ENCODE data around the gene FAM83E.
A peak's percentile ranks its signal among the peaks of the same experiment; 100 is the strongest.
"Not testable (repeated sequence)": the region's sequence is repeated elsewhere in the genome, so short reads cannot be mapped to it uniquely, and the experiment has no call there.

The FAM83E gene

GRCh38 chr19:48633148-48634035 lies 18.5 kb upstream of the FAM83E start:
- Histone ChIP-seq H3K4me1 (ENCODE audit: low read depth, poor library complexity, severe bottlenecking) (peaks cover 41% of the 10 kb centered on the region), H3K27ac (peak overlapping the region; percentile 62), H3K79me2 (ENCODE audit: insufficient read depth, low read depth) (no peaks in the 10 kb centered on the region), H3K4me2 (peak overlapping the region; percentile 92), H3K9ac (peak overlapping the region; percentile 1; the same call in 1 of the 2 replicates), H2AFZ (ENCODE audit: low read depth) (no peak overlapping the region), H3K4me3 (IDR thresholded peaks at IDR 0.05; ENCODE audit: insufficient read depth, low read depth, low read length) (no peak overlapping the region), H3K36me3 (ENCODE audit: insufficient read depth) (no peaks in the 10 kb centered on the region), H3K27me3 (ENCODE audit: insufficient read depth, low read depth) (no peaks in the 10 kb centered on the region), H4K20me1 (ENCODE audit: insufficient read depth) (no peaks in the 10 kb centered on the region)
- no peak for TF ChIP-seq CTCF (conservative IDR thresholded peaks at IDR 0.05; ENCODE audit: low read depth, low read length)

- H3K4me1 ChIP-seq (ENCODE audit: low read depth, poor library complexity, severe bottlenecking): peaks cover 44% of the 10 kb centered on the region
- no peaks in the 10 kb centered on the region for H3K36me3 ChIP-seq (ENCODE audit: insufficient read depth)
- no peaks in the 10 kb centered on the region for H3K27me3 ChIP-seq (ENCODE audit: insufficient read depth, low read depth)
- peak overlapping the region; percentile 92 for H3K4me2 ChIP-seq
- H2AFZ ChIP-seq (ENCODE audit: low read depth): no peak overlapping the region
- no peak overlapping the region for H3K4me3 ChIP-seq (IDR thresholded peaks at IDR 0.05; ENCODE audit: insufficient read depth, low read depth, low read length)
- H3K27ac ChIP-seq: peak overlapping the region; percentile 62
- TF ChIP-seq CTCF (conservative IDR thresholded peaks at IDR 0.05; ENCODE audit: low read depth, low read length): no peak
- H4K20me1 ChIP-seq (ENCODE audit: insufficient read depth): no peaks in the 10 kb centered on the region
- no peak overlapping the region for H3K9ac ChIP-seq
- no peaks in the 10 kb centered on the region for H3K79me2 ChIP-seq (ENCODE audit: insufficient read depth, low read depth)
Observed at GRCh38 chr19:48632692-48633147, 17.8 kb upstream of the FAM83E start.

GRCh38 chr19:48632286-48632685 lies 17.4 kb upstream of the FAM83E start:
- peak overlapping the region; percentile 92; the same call in 1 of the 2 replicates for H3K4me2 ChIP-seq
- H3K27me3 ChIP-seq (ENCODE audit: insufficient read depth, low read depth); H3K9ac ChIP-seq; H3K36me3 ChIP-seq (ENCODE audit: insufficient read depth); H3K79me2 ChIP-seq (ENCODE audit: insufficient read depth, low read depth); H3K4me3 ChIP-seq (IDR thresholded peaks at IDR 0.05; ENCODE audit: insufficient read depth, low read depth, low read length); H4K20me1 ChIP-seq (ENCODE audit: insufficient read depth); H2AFZ ChIP-seq (ENCODE audit: low read depth): not testable (repeated sequence)
- peak overlapping the region; percentile 62; the same call in 1 of the 2 replicates for H3K27ac ChIP-seq
- H3K4me1 ChIP-seq (ENCODE audit: low read depth, poor library complexity, severe bottlenecking): peaks cover 48% of the 10 kb centered on the region

GRCh38 chr19:48631225-48631624 lies 16.3 kb upstream of the FAM83E start:
- no peak overlapping the region for H3K4me2 ChIP-seq
- no peaks in the 10 kb centered on the region for H3K79me2 ChIP-seq (ENCODE audit: insufficient read depth, low read depth)
- H3K4me1 ChIP-seq (ENCODE audit: low read depth, poor library complexity, severe bottlenecking): peaks cover 47% of the 10 kb centered on the region
- no peak overlapping the region for H3K27ac ChIP-seq
- TF ChIP-seq CTCF (conservative IDR thresholded peaks at IDR 0.05; ENCODE audit: low read depth, low read length): no peak
- H3K9ac ChIP-seq: no peak overlapping the region
- H2AFZ ChIP-seq (ENCODE audit: low read depth): no peak overlapping the region
- H3K27me3 ChIP-seq (ENCODE audit: insufficient read depth, low read depth): no peaks in the 10 kb centered on the region
- H3K4me3 ChIP-seq (IDR thresholded peaks at IDR 0.05; ENCODE audit: insufficient read depth, low read depth, low read length): no peak overlapping the region
- no peaks in the 10 kb centered on the region for H4K20me1 ChIP-seq (ENCODE audit: insufficient read depth)
- H3K36me3 ChIP-seq (ENCODE audit: insufficient read depth): no peaks in the 10 kb centered on the region
